IPS-18a (cell line): ENCODE results near the gene GALNT7.
"Not testable (repeated sequence)": the region's sequence is repeated elsewhere in the genome, so short reads cannot be mapped to it uniquely, and the experiment has no call there.

Experiments used
- H3K27ac ChIP-seq: one replicate; pipeline ENCODE4 v1.5.1; 2013; ENCODE audit warnings: low read length
- H3K27me3 ChIP-seq: one replicate; pipeline ENCODE4 v1.6.1; 2013; ENCODE audit warnings: mild to moderate bottlenecking, low read length; ENCODE audit not compliant: control insufficient read depth, insufficient read depth
- H3K36me3 ChIP-seq: one replicate; pipeline ENCODE4 v1.6.1; 2013; ENCODE audit warnings: low read depth, low read length; ENCODE audit not compliant: control insufficient read depth
- H3K4me1 ChIP-seq: one replicate; pipeline ENCODE4 v1.6.1; 2013; ENCODE audit warnings: low read depth, low read length; ENCODE audit not compliant: control insufficient read depth
- H3K4me3 ChIP-seq: one replicate; pipeline ENCODE4 v1.5.1; 2013; ENCODE audit warnings: low read length
- H3K9ac ChIP-seq: one replicate; pipeline ENCODE4 v1.6.1; 2013; ENCODE audit warnings: mild to moderate bottlenecking, low read length, moderate library complexity
- H3K9me3 ChIP-seq: one replicate; pipeline ENCODE4 v1.6.1; 2013; ENCODE audit warnings: low read depth, low read length; ENCODE audit not compliant: control insufficient read depth

Gene GALNT7

DNA sequence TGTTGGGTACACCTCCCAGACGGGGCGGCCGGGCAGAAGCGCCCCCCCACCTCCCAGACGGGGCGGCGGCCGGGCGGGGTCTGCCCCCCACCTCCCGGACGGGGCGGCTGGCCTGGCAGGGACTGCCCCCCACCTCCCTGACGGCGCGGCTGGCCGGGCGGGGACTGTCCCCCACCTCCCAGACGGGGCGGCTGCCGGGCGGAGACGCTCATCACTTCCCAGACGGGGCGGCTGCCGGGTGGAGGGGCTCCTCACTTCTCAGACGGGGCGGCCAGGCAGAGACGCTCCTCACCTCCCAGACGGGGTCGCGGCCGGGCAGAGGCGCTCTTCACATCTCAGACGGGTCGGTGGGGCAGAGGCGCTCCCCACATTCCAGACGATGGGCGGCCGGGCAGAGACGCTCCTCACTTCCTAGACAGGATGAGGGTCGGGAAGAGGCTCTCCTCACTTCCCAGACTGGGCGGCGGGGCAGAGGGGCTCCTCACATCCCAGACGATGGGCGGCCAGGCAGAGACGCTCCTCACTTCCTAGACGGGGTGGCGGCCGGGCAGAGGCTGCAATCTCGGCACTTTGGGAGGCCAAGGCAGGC lies 15.1 kb downstream of the GALNT7 start:
- not testable (repeated sequence) for H3K27me3 ChIP-seq, H3K27ac ChIP-seq, H3K9ac ChIP-seq, H3K4me1 ChIP-seq, H3K36me3 ChIP-seq, H3K4me3 ChIP-seq, H3K9me3 ChIP-seq

DNA sequence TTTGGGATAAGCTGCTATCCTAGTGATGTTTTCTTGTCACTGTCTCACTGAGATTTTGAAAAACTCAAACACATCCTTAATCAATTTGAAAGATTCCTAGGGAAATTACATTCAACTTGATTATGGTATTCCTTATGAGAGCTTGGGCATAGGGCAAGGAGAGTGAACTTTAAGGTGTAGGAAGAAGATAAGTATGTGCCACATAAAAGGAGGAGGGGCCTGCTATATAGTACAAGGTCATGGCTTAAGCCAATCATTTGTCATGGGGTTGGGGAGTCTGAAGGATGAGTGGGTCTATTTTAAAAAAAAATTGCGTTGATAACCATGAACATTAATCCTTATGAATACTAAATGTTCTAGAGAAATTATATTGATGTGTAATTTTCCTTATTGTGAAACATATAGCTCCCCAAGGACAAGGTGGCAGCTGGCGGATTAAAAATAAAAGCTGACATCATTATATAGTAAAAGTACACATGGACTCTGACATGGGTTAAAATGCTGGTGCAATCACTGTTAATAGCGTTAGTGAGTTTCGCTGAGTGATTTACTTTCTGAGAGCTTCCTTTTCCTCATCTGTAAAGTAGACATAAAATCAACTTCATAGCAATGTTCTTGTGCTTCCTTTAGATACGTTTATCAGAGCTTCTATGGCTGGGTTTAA lies 17.4 kb downstream of the GALNT7 start:
- Histone ChIP-seq H3K36me3 (no peaks in the 10 kb centered on the region), H3K4me3 (no peak overlapping the region), H3K27me3 (no peaks in the 10 kb centered on the region), H3K4me1 (peaks cover 29% of the 10 kb centered on the region), H3K27ac (no peak overlapping the region), H3K9me3 (no peaks in the 10 kb centered on the region), H3K9ac (no peak overlapping the region)

DNA sequence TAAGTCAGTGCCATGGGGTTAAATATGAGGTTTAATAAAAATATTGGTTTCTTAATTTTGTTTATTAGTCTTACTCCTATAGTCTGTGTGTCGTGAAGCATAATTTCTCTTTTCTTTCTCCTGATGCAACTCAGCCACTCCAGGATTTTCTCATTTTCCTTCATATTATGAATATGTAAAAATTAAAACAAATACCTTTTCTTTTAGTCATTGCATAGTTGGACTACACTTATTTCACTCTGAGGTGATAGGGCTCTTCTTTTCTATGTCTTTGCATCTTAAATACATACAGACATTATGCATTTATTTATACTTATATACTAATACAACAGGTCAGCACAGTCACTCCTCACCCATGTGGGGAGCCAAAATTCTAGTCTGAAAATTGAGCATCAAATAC lies 19.1 kb downstream of the GALNT7 start:
- Histone ChIP-seq H3K36me3 (no peaks in the 10 kb centered on the region), H3K4me3 (no peak overlapping the region), H3K9ac (no peak overlapping the region), H3K27me3 (no peaks in the 10 kb centered on the region), H3K9me3 (no peaks in the 10 kb centered on the region), H3K4me1 (peaks cover 45% of the 10 kb centered on the region), H3K27ac (no peak overlapping the region)

DNA sequence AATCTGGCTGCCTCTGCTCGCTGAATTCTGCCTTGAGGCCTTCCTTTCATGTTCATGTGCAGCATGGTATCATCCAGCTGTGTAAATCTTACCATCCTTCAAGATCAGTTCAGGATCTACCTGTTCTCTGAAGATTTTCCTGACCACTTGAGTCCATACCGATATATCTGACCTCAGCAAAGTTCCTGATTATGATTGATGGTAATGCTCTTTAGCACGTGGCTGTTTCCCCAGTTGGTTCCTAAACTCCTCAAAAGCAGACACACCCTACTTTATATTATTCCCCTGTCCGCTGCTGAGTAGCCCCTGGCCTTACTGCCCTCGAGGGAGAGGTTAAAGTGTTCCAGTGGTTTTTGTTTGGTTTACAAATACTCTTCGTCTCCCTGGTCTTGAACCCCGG lies 20.0 kb downstream of the GALNT7 start:
- peaks cover 47% of the 10 kb centered on the region for H3K4me1 ChIP-seq
- H3K27me3 ChIP-seq: no peaks in the 10 kb centered on the region
- H3K36me3 ChIP-seq: no peaks in the 10 kb centered on the region
- no peaks in the 10 kb centered on the region for H3K9me3 ChIP-seq
- no peak overlapping the region for H3K4me3 ChIP-seq
- H3K9ac ChIP-seq: no peak overlapping the region
- H3K27ac ChIP-seq: no peak overlapping the region

DNA sequence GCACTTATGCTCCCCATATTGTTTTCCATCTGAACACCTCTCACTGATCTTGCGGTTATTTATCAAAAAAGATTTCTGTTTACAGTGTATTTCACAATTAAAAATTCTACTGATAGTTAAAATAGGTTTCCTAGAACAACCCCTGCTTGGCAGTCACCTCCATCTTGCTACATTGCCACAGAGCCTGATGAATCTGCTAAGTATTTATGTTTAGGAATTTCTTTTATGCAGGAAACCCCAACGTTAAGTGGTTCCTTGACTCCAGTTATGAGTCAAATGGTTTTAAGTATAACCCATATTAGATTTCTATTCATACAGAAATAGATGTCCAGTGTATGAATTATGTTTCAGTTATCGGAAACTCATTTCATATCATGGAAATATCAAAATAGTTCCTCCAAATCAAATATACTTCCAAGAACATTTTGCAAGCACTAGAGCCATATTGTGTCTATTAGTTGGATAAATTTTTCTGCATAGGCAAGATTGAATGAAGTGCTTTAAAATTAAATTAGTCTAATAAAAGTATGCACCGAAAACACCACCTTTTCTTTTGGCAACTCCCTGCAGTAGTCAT lies 20.6 kb downstream of the GALNT7 start:
- Histone ChIP-seq H3K9me3 (no peaks in the 10 kb centered on the region), H3K9ac (no peak overlapping the region), H3K27ac (no peak overlapping the region), H3K4me1 (peaks cover 47% of the 10 kb centered on the region), H3K36me3 (no peaks in the 10 kb centered on the region), H3K27me3 (no peaks in the 10 kb centered on the region), H3K4me3 (no peak overlapping the region)

DNA sequence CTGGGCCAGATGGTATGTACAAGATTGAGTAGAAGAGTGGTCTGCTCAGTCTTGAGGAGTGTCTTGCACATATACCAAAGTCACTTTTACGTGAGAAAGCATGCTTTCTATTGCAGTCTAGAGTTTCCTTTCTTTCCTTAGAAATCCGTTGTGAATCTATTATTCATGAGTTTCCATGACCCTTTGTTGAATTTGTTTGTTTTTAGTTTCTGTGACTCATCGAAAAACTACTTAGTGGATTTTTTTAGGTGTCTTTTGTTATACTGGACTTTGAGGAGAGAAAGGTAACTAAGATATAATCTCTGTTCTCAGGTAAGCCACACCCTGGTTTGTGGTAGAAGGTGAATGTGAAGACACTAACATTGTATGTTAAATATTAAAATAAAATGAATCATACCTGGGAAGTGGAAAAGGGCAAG lies 23.0 kb downstream of the GALNT7 start:
- Histone ChIP-seq H3K27me3 (no peaks in the 10 kb centered on the region), H3K27ac (no peak overlapping the region), H3K4me1 (peaks cover 50% of the 10 kb centered on the region), H3K9ac (no peak overlapping the region), H3K36me3 (no peaks in the 10 kb centered on the region), H3K4me3 (no peak overlapping the region), H3K9me3 (no peaks in the 10 kb centered on the region)

DNA sequence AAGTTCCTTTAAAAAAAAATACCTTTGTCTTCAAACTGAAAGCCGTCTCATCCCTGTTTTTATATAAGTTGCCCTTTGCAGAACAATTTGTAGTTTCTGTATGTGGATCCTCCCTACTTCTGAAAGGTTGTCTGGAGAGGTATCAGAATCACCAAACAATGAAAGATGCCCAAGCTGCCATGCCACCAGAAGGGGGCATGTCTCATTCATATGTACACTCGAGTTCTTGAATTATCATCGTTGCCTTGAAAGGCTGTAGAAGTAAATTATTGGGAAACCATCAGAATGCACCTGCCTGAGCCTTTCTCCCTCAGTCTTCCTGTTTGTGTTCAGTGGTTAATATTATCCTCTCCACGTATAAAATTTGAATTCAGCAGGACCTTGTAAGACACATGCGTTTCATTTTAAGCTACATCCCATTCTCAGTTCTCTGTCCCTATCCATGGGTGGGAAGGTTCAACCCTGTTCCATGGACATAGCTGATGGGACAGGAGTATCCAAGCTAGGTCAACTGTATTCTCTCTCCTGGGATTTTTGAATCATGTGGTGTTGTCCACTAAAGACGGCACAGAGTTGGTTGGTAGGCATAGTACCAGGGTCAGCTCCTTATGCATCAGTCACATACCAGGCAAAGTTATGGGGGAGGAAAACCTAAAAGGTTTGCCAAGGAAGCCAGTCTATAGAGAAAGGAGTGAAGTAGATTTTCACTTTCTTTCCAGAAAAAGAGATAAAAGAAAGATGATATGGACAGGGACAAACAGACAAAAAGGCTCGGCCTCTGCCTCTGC lies 24.0 kb downstream of the GALNT7 start:
- Histone ChIP-seq H3K4me3 (no peak overlapping the region), H3K9me3 (no peaks in the 10 kb centered on the region), H3K27me3 (no peaks in the 10 kb centered on the region), H3K27ac (no peak overlapping the region), H3K4me1 (peaks cover 50% of the 10 kb centered on the region), H3K9ac (no peak overlapping the region), H3K36me3 (no peaks in the 10 kb centered on the region)

DNA sequence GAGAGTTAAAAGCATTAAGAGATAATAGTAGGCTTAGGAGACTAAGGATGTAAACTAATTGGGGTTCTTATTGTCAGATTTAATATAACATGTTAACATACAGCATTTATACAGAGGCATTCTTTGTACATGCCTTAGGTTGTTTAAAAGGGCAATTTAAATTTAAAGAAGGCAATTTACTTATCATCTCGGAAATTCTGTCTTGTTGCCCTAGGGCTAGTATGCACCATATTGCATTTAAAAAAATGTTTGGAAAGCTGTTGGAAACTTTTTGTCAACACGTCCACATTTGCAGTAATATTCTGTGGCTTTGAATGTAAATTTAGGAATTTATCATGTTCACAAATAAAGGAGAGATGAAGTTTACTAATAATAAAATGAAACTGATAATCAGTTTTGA lies 25.5 kb downstream of the GALNT7 start:
- Histone ChIP-seq H3K4me3 (no peak overlapping the region), H3K9ac (no peak overlapping the region), H3K9me3 (no peaks in the 10 kb centered on the region), H3K27me3 (no peaks in the 10 kb centered on the region), H3K27ac (no peak overlapping the region), H3K36me3 (no peaks in the 10 kb centered on the region), H3K4me1 (peaks cover 37% of the 10 kb centered on the region)

DNA sequence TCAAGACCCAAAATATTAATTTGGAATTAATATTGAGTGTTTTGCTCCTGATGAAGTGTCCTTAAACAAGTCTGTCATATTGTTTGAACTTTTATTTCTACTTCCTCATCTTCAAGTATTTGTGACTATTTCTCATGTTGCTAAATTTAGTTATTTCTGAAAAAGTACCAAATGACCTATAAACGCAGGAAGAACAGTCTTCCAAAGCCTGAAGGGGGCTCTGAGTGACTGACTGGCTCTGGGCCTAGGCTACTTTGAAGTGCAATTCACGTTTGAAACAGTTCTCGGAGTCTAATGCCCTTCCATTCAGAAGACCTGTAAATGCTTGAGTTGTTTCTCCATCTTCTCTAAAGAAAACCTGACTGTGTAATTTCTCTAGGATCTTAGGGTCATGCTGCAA lies 26.5 kb downstream of the GALNT7 start:
- H3K27ac ChIP-seq: no peak overlapping the region
- H3K4me3 ChIP-seq: no peak overlapping the region
- no peak overlapping the region for H3K9ac ChIP-seq
- H3K4me1 ChIP-seq: peaks cover 30% of the 10 kb centered on the region
- H3K9me3 ChIP-seq: no peaks in the 10 kb centered on the region
- no peaks in the 10 kb centered on the region for H3K36me3 ChIP-seq
- no peaks in the 10 kb centered on the region for H3K27me3 ChIP-seq

DNA sequence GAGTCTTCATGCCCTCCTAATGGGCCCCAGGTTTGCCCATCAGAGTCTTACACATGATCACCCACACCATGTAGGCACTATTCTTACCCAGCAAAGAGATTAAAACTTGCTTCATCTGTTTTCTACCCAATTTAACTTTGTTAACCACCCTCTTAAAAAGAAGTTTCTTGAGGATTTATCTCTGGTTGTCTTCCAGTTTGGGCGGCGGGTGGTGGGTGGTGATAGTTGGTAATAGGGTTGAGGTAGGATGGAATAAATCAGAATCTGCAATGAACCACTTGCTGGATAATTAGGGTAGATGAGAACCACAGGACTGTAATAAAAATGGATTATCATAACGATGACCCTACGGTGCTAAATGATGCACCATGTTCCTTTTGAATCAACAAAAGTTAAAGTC lies 30.9 kb downstream of the GALNT7 start:
- H3K27me3 ChIP-seq: no peaks in the 10 kb centered on the region
- H3K36me3 ChIP-seq: no peaks in the 10 kb centered on the region
- H3K4me1 ChIP-seq: peaks cover 3% of the 10 kb centered on the region
- H3K27ac ChIP-seq: no peak overlapping the region
- H3K9me3 ChIP-seq: no peaks in the 10 kb centered on the region
- H3K9ac ChIP-seq: no peak overlapping the region
- no peak overlapping the region for H3K4me3 ChIP-seq

DNA sequence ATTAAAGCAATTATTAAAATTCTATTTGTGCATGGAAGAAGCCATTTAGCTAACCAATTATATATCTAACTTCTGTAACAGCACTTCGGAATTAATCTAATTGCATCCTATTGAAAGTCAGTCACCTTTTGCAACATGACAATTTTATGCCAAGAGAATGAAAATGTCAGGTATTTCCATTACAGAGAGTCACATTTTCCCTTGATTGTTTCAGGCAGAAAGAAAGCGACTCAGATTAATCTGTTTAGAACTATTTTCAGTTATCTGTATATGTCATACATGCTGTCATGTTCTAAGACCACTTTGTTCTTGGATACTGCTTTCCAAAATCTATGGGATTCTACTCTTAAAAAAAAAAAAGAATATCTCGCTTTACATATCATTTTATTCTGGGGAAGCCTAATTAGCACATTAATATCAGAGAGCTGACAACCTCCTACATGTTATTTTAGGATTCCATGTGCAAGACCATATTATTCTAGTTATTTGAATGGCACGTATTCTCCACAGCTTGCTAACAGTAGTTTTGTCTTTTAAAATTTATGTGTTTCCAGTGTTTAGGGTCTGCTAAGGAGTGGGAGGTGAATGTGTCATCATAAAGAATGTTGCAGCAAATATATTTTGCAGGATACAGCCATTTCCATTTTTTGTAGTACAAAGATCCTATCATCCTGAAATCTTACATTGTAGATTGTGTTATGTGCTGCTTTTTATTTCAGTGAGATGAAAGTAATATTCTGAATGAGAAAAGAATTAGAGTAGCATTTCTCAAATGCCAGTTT lies 31.7 kb downstream of the GALNT7 start:
- no peak overlapping the region for H3K9ac ChIP-seq
- no peaks in the 10 kb centered on the region for H3K27me3 ChIP-seq
- H3K9me3 ChIP-seq: no peaks in the 10 kb centered on the region
- H3K36me3 ChIP-seq: peaks cover 7% of the 10 kb centered on the region
- no peaks in the 10 kb centered on the region for H3K4me1 ChIP-seq
- H3K27ac ChIP-seq: no peak overlapping the region
- no peak overlapping the region for H3K4me3 ChIP-seq
